Measurements from ENCODE around the gene TBC1D22A. TPM values are rescaled to one million over a fixed set of nuclear protein-coding genes. Genes with fewer than 3 reads are reported as not detected.

The TBC1D22A gene
- total and polyA plus RNA-seq, 7 experiments from 2014 or later, result 18.6 to 50.1 (median 39.3) TPM

GRCh38 chr22:46858181-46858771, 95.8 kb downstream of the TBC1D22A start:
- no peaks in the 10 kb centered on the region for H3K9me3 ChIP-seq (ENCODE audit: control insufficient read depth in 2 of 3, low read length in 3 of 3)
- CTCF ChIA-PET, result no interaction called here
- Mint-ChIP-seq H3K36me3 (peaks cover 0 to 42% (median 21%) of the 10 kb centered on the region in 5 donors), H3K27ac (no peak overlapping the region), H3K4me1 (peaks cover 8 to 27% (median 25%) of the 10 kb centered on the region in 7 donors), H3K27me3 (no peaks in the 10 kb centered on the region), H3K4me3 (no peak overlapping the region), H3K9me3 (peaks cover 0 to 4% (median 0%) of the 10 kb centered on the region in 11 donors)
- no peak overlapping the region for H3K4me3 ChIP-seq (ENCODE audit: low read length)
- no peak overlapping the region for H3K27ac ChIP-seq (ENCODE audit: low read depth, low read length)
- H3K4me1 ChIP-seq (ENCODE audit: control insufficient read depth in 2 of 2, insufficient read depth in 2 of 2, low read length in 2 of 2), result no peaks in the 10 kb centered on the region
- intact Hi-C loops (cut with micrococcal nuclease), result no loop called here
- POLR2A ChIA-PET, result no interaction called here
- DNase-seq (no peak), ATAC-seq (no peak)
- H3K36me3 ChIP-seq (ENCODE audit: control insufficient read depth in 2 of 3, insufficient read depth in 3 of 3, low read length in 3 of 3), result peaks cover 0 to 5% (median 0%) of the 10 kb centered on the region in 3 experiments
- H3K27me3 ChIP-seq (ENCODE audit: control insufficient read depth in 2 of 2, insufficient read depth in 2 of 2, low read length in 2 of 2), result no peaks in the 10 kb centered on the region

GRCh38 chr22:46860562-46860961, 98.1 kb downstream of the TBC1D22A start:
- no peaks in the 10 kb centered on the region for H3K9me3 ChIP-seq (ENCODE audit: control insufficient read depth in 2 of 3, low read length in 3 of 3)
- Mint-ChIP-seq H3K4me1 (peaks cover 3 to 21% (median 7%) of the 10 kb centered on the region in 7 donors), H3K27ac (no peak overlapping the region), H3K9me3 (peaks cover 0 to 4% (median 0%) of the 10 kb centered on the region in 11 donors), H3K4me3 (no peak overlapping the region), H3K27me3 (no peaks in the 10 kb centered on the region), H3K36me3 (peaks cover 10 to 46% (median 19%) of the 10 kb centered on the region in 5 donors)
- H3K36me3 ChIP-seq (ENCODE audit: control insufficient read depth in 2 of 3, insufficient read depth in 3 of 3, low read length in 3 of 3), result peaks cover 0 to 13% (median 0%) of the 10 kb centered on the region in 3 experiments
- POLR2A ChIA-PET, result no interaction called here
- ATAC-seq (no peak), DNase-seq (no peak)
- CTCF ChIA-PET, result no interaction called here
- intact Hi-C loops (cut with micrococcal nuclease), result no loop called here
- H3K27me3 ChIP-seq (ENCODE audit: control insufficient read depth in 2 of 2, insufficient read depth in 2 of 2, low read length in 2 of 2), result no peaks in the 10 kb centered on the region
- H3K4me1 ChIP-seq (ENCODE audit: control insufficient read depth in 2 of 2, insufficient read depth in 2 of 2, low read length in 2 of 2), result no peaks in the 10 kb centered on the region
- no peak overlapping the region for H3K4me3 ChIP-seq (ENCODE audit: low read length)
- no peak overlapping the region for H3K27ac ChIP-seq (ENCODE audit: low read depth, low read length)

- no peaks in the 10 kb centered on the region for H3K4me1 ChIP-seq (ENCODE audit: control insufficient read depth in 2 of 2, insufficient read depth in 2 of 2, low read length in 2 of 2)
- H3K9me3 Mint-ChIP-seq, result peaks cover 0 to 4% (median 0%) of the 10 kb centered on the region in 11 donors
- H3K27me3 ChIP-seq (ENCODE audit: control insufficient read depth in 2 of 2, insufficient read depth in 2 of 2, low read length in 2 of 2), result no peaks in the 10 kb centered on the region
- no peaks in the 10 kb centered on the region for H3K9me3 ChIP-seq (ENCODE audit: control insufficient read depth in 2 of 3, low read length in 3 of 3)
- ATAC-seq, result no peak
- H3K36me3 ChIP-seq (ENCODE audit: control insufficient read depth in 2 of 3, insufficient read depth in 3 of 3, low read length in 3 of 3), result peaks cover 0 to 13% (median 0%) of the 10 kb centered on the region in 3 experiments
- ChIA-PET POLR2A (no interaction called here), CTCF (no interaction called here)
- intact Hi-C loops (cut with micrococcal nuclease), result no loop called here
- no peaks in the 10 kb centered on the region for H3K27me3 Mint-ChIP-seq
- peaks cover 13 to 53% (median 28%) of the 10 kb centered on the region in 5 donors for H3K36me3 Mint-ChIP-seq
- no peak for DNase-seq
- peak overlapping the region in 1 of 9 donors; percentile 81 for H3K27ac Mint-ChIP-seq
- no peak overlapping the region for H3K27ac ChIP-seq (ENCODE audit: low read depth, low read length)
- peaks cover 3 to 21% (median 7%) of the 10 kb centered on the region in 7 donors for H3K4me1 Mint-ChIP-seq
- H3K4me3 Mint-ChIP-seq, result no peak overlapping the region
- H3K4me3 ChIP-seq (ENCODE audit: low read length), result no peak overlapping the region
Observed at GRCh38 chr22:46861468-46862367, 99.3 kb downstream of the TBC1D22A start.

GRCh38 chr22:46862418-46863324, 100.2 kb downstream of the TBC1D22A start:
- Histone ChIP-seq H3K27ac (ENCODE audit: low read depth, low read length) (no peak overlapping the region), H3K4me1 (ENCODE audit: control insufficient read depth in 2 of 2, insufficient read depth in 2 of 2, low read length in 2 of 2) (no peaks in the 10 kb centered on the region), H3K4me3 (ENCODE audit: low read length) (no peak overlapping the region), H3K27me3 (ENCODE audit: control insufficient read depth in 2 of 2, insufficient read depth in 2 of 2, low read length in 2 of 2) (no peaks in the 10 kb centered on the region), H3K9me3 (ENCODE audit: control insufficient read depth in 2 of 3, low read length in 3 of 3) (no peaks in the 10 kb centered on the region), H3K36me3 (ENCODE audit: control insufficient read depth in 2 of 3, insufficient read depth in 3 of 3, low read length in 3 of 3) (peaks cover 0 to 13% (median 0%) of the 10 kb centered on the region in 3 experiments)
- CTCF ChIA-PET, result no interaction called here
- peak overlapping the region in 2 of 9 donors; percentile 26 to 29 for H3K27ac Mint-ChIP-seq
- intact Hi-C loops (cut with micrococcal nuclease), result no loop called here
- ATAC-seq (no peak), DNase-seq (no peak)
- no peak overlapping the region for H3K4me3 Mint-ChIP-seq
- H3K4me1 Mint-ChIP-seq, result peaks cover 3 to 21% (median 10%) of the 10 kb centered on the region in 7 donors
- POLR2A ChIA-PET, result no interaction called here
- H3K9me3 Mint-ChIP-seq, result peaks cover 0 to 6% (median 3%) of the 10 kb centered on the region in 11 donors
- no peaks in the 10 kb centered on the region for H3K27me3 Mint-ChIP-seq
- H3K36me3 Mint-ChIP-seq, result peaks cover 13 to 53% (median 34%) of the 10 kb centered on the region in 5 donors

GRCh38 chr22:46863794-46864193, 101.3 kb downstream of the TBC1D22A start:
- POLR2A ChIA-PET, result no interaction called here
- Histone ChIP-seq H3K27ac (ENCODE audit: low read depth, low read length) (no peak overlapping the region), H3K36me3 (ENCODE audit: control insufficient read depth in 2 of 3, insufficient read depth in 3 of 3, low read length in 3 of 3) (peaks cover 0 to 13% (median 0%) of the 10 kb centered on the region in 3 experiments), H3K4me3 (ENCODE audit: low read length) (no peak overlapping the region), H3K27me3 (ENCODE audit: control insufficient read depth in 2 of 2, insufficient read depth in 2 of 2, low read length in 2 of 2) (no peaks in the 10 kb centered on the region), H3K9me3 (ENCODE audit: control insufficient read depth in 2 of 3, low read length in 3 of 3) (no peaks in the 10 kb centered on the region), H3K4me1 (ENCODE audit: control insufficient read depth in 2 of 2, insufficient read depth in 2 of 2, low read length in 2 of 2) (no peaks in the 10 kb centered on the region)
- H3K27me3 Mint-ChIP-seq, result no peaks in the 10 kb centered on the region
- peaks cover 3 to 20% (median 10%) of the 10 kb centered on the region in 7 donors for H3K4me1 Mint-ChIP-seq
- H3K9me3 Mint-ChIP-seq, result peaks cover 0 to 15% (median 3%) of the 10 kb centered on the region in 11 donors
- ATAC-seq, result no peak
- DNase-seq, result no peak
- H3K4me3 Mint-ChIP-seq, result no peak overlapping the region
- CTCF ChIA-PET, result no interaction called here
- intact Hi-C loops (cut with micrococcal nuclease), result no loop called here
- no peak overlapping the region for H3K27ac Mint-ChIP-seq
- H3K36me3 Mint-ChIP-seq, result peaks cover 16 to 51% (median 38%) of the 10 kb centered on the region in 5 donors

GRCh38 chr22:46864314-46865051, 102.0 kb downstream of the TBC1D22A start:
- intact Hi-C loops (cut with micrococcal nuclease), result no loop called here
- no peaks in the 10 kb centered on the region for H3K9me3 ChIP-seq (ENCODE audit: control insufficient read depth in 2 of 3, low read length in 3 of 3)
- H3K9me3 Mint-ChIP-seq, result peaks cover 0 to 22% (median 3%) of the 10 kb centered on the region in 11 donors
- H3K27me3 ChIP-seq (ENCODE audit: control insufficient read depth in 2 of 2, insufficient read depth in 2 of 2, low read length in 2 of 2), result no peaks in the 10 kb centered on the region
- H3K4me1 Mint-ChIP-seq, result peaks cover 3 to 20% (median 10%) of the 10 kb centered on the region in 7 donors
- H3K36me3 ChIP-seq (ENCODE audit: control insufficient read depth in 2 of 3, insufficient read depth in 3 of 3, low read length in 3 of 3), result peaks cover 0 to 13% (median 0%) of the 10 kb centered on the region in 3 experiments
- no peaks in the 10 kb centered on the region for H3K27me3 Mint-ChIP-seq
- H3K27ac ChIP-seq (ENCODE audit: low read depth, low read length), result no peak overlapping the region
- DNase-seq (no peak), ATAC-seq (no peak)
- no peak overlapping the region for H3K4me3 Mint-ChIP-seq
- H3K27ac Mint-ChIP-seq, result no peak overlapping the region
- ChIA-PET CTCF (no interaction called here), POLR2A (no interaction called here)
- H3K4me1 ChIP-seq (ENCODE audit: control insufficient read depth in 2 of 2, insufficient read depth in 2 of 2, low read length in 2 of 2), result no peaks in the 10 kb centered on the region
- H3K4me3 ChIP-seq (ENCODE audit: low read length), result no peak overlapping the region
- H3K36me3 Mint-ChIP-seq, result peaks cover 22 to 58% (median 44%) of the 10 kb centered on the region in 5 donors

All from naive thymus-derived CD4-positive, alpha-beta T cell (primary cell).